Measurements from ENCODE around the gene NOC4L. TPM values are rescaled to one million over a fixed set of nuclear protein-coding genes. Genes with fewer than 3 reads are reported as not detected.

Gene NOC4L
- total RNA-seq, 1 donor from 2014 or later = 36.4 TPM

- no peak for TF ChIP-seq CTCF (conservative IDR thresholded peaks at IDR 0.05)
- no peak overlapping the region for H3K27ac Mint-ChIP-seq (ENCODE audit: unreplicated experiment)
- DNase-seq (ENCODE audit: low read depth, low spot score) = no peak
- peaks cover 1% of the 10 kb centered on the region for H3K36me3 Mint-ChIP-seq (ENCODE audit: low read depth)
- peaks cover 4% of the 10 kb centered on the region for H3K4me1 Mint-ChIP-seq
- peaks cover 1% of the 10 kb centered on the region for H3K9me3 Mint-ChIP-seq
- no peak overlapping the region for H3K4me3 Mint-ChIP-seq
- H3K27me3 Mint-ChIP-seq (ENCODE audit: low read depth) = peaks cover 78% of the 10 kb centered on the region
Measured at GRCh38 chr12:132188451-132188901, 44.2 kb downstream of the NOC4L start.

GRCh38 chr12:132188916-132189325 is 44.7 kb downstream of the NOC4L start:
- peaks cover 2% of the 10 kb centered on the region for H3K9me3 Mint-ChIP-seq
- H3K27ac Mint-ChIP-seq (ENCODE audit: unreplicated experiment) = no peak overlapping the region
- peaks cover 78% of the 10 kb centered on the region for H3K27me3 Mint-ChIP-seq (ENCODE audit: low read depth)
- TF ChIP-seq CTCF (conservative IDR thresholded peaks at IDR 0.05) = no peak
- peaks cover 4% of the 10 kb centered on the region for H3K4me1 Mint-ChIP-seq
- H3K36me3 Mint-ChIP-seq (ENCODE audit: low read depth) = peaks cover 3% of the 10 kb centered on the region
- no peak for DNase-seq (ENCODE audit: low read depth, low spot score)
- peak overlapping the region; percentile 80 for H3K4me3 Mint-ChIP-seq

GRCh38 chr12:132189378-132190011 is 45.2 kb downstream of the NOC4L start:
- no peak for TF ChIP-seq CTCF (conservative IDR thresholded peaks at IDR 0.05)
- H3K4me3 Mint-ChIP-seq = peak overlapping the region; percentile 86
- H3K27ac Mint-ChIP-seq (ENCODE audit: unreplicated experiment) = no peak overlapping the region
- peaks cover 4% of the 10 kb centered on the region for H3K4me1 Mint-ChIP-seq
- peak; percentile 62 for DNase-seq (ENCODE audit: low read depth, low spot score)
- peaks cover 3% of the 10 kb centered on the region for H3K36me3 Mint-ChIP-seq (ENCODE audit: low read depth)
- peaks cover 5% of the 10 kb centered on the region for H3K9me3 Mint-ChIP-seq
- peaks cover 77% of the 10 kb centered on the region for H3K27me3 Mint-ChIP-seq (ENCODE audit: low read depth)

GRCh38 chr12:132190012-132190755 is 45.9 kb downstream of the NOC4L start:
- peaks cover 74% of the 10 kb centered on the region for H3K27me3 Mint-ChIP-seq (ENCODE audit: low read depth)

More at GRCh38 chr12:132190012-132190755, 45.9 kb downstream of the NOC4L start:
- Mint-ChIP-seq H3K27ac (ENCODE audit: unreplicated experiment) (no peak overlapping the region), H3K9me3 (peaks cover 5% of the 10 kb centered on the region), H3K36me3 (ENCODE audit: low read depth) (peaks cover 3% of the 10 kb centered on the region), H3K4me1 (peaks cover 4% of the 10 kb centered on the region), H3K4me3 (peak overlapping the region; percentile 86)
- peak; percentile 21 for DNase-seq (ENCODE audit: low read depth, low spot score)
- TF ChIP-seq CTCF (conservative IDR thresholded peaks at IDR 0.05) = no peak

All from neural crest cell (in vitro differentiated cells).